D341Med (cell line): ENCODE data around the gene UGT1A10.
"Not testable (repeated sequence)": the region's sequence is repeated elsewhere in the genome, so short reads cannot be mapped to it uniquely, and the experiment has no call there.

Experiments
- DNase-seq: peaks from one replicate; pipeline ENCODE4 v3.0.0; 2012; ENCODE audit warnings: low spot score

The UGT1A10 gene

GRCh38 chr2:233636306-233636705 is at the start of gene UGT1A10:
TSS of gene UGT1A10 (plus strand) at chr2:233636448. CDS start at chr2:233636523, 75 bp downstream.
- not testable (repeated sequence) for DNase-seq

GRCh38 chr2:233588400-233588799 is 47.8 kb upstream of the UGT1A10 start:
- DNase-seq, result no peak

GRCh38 chr2:233592706-233593105 is 43.5 kb upstream of the UGT1A10 start:
- not testable (repeated sequence) for DNase-seq

- no peak for DNase-seq
These were observed 43.0 kb upstream of the UGT1A10 start for GRCh38 chr2:233593201-233593600.

- no peak for DNase-seq
These were observed 38.7 kb upstream of the UGT1A10 start for GRCh38 chr2:233597522-233597921.

GRCh38 chr2:233598952-233599351 is 37.3 kb upstream of the UGT1A10 start:
- no peak for DNase-seq

- DNase-seq, result no peak
These were observed 35.9 kb upstream of the UGT1A10 start for GRCh38 chr2:233600386-233600785.

- no peak for DNase-seq
These were observed 34.2 kb upstream of the UGT1A10 start for GRCh38 chr2:233602076-233602475.

- no peak for DNase-seq
These were observed 32.7 kb upstream of the UGT1A10 start for GRCh38 chr2:233603520-233603919.

GRCh38 chr2:233604826-233605225 is 31.4 kb upstream of the UGT1A10 start:
- DNase-seq, result no peak

GRCh38 chr2:233605680-233606079 is 30.6 kb upstream of the UGT1A10 start:
- no peak for DNase-seq

GRCh38 chr2:233611284-233611683 is 25.0 kb upstream of the UGT1A10 start:
- DNase-seq, result no peak

GRCh38 chr2:233617476-233617875 is 18.8 kb upstream of the UGT1A10 start, which contains the start of gene UGT1A8:
TSS of gene UGT1A8 (plus strand) at chr2:233617633. CDS start at chr2:233617708, 75 bp downstream.
- DNase-seq, result not testable (repeated sequence)

- no peak for DNase-seq
These were observed 16.0 kb upstream of the UGT1A10 start for GRCh38 chr2:233620204-233620603.

- DNase-seq, result not testable (repeated sequence)
These were observed 14.4 kb upstream of the UGT1A10 start for GRCh38 chr2:233621863-233622262.

GRCh38 chr2:233627331-233628025 is 8.8 kb upstream of the UGT1A10 start:
- DNase-seq, result no peak

- DNase-seq, result no peak
These were observed 2.6 kb downstream of the UGT1A10 start for GRCh38 chr2:233638836-233639235.

- no peak for DNase-seq
These were observed 3.6 kb downstream of the UGT1A10 start for GRCh38 chr2:233639860-233640259.

- no peak for DNase-seq
These were observed 6.9 kb downstream of the UGT1A10 start for GRCh38 chr2:233643128-233643527.

- not testable (repeated sequence) for DNase-seq
These were observed 9.8 kb downstream of the UGT1A10 start for GRCh38 chr2:233646033-233646432.

- no peak for DNase-seq
These were observed 14.7 kb downstream of the UGT1A10 start for GRCh38 chr2:233650981-233651380.

GRCh38 chr2:233651430-233651829 is 15.2 kb downstream of the UGT1A10 start:
- no peak for DNase-seq

GRCh38 chr2:233654501-233654900 is 18.3 kb downstream of the UGT1A10 start:
- DNase-seq, result no peak

- no peak for DNase-seq
These were observed 18.8 kb downstream of the UGT1A10 start for GRCh38 chr2:233655043-233655442.
